GM21423 (cell line): Measurements from ENCODE around the gene ADIG.
"Not testable (repeated sequence)": the region's sequence is repeated elsewhere in the genome, so short reads cannot be mapped to it uniquely, and the experiment has no call there.

ENCODE experiments used
- ATAC-seq: cut with Tn5 transposase; IDR thresholded peaks from one replicate; pipeline ENCODE4 v1.9.1; 2021; ENCODE audit warnings: mild to moderate bottlenecking, moderate library complexity; ENCODE audit not compliant: unreplicated experiment

The ADIG gene

GRCh38 chr20:38569747-38570525, 11.1 kb upstream of the ADIG start:
- ATAC-seq = no peak

DNA sequence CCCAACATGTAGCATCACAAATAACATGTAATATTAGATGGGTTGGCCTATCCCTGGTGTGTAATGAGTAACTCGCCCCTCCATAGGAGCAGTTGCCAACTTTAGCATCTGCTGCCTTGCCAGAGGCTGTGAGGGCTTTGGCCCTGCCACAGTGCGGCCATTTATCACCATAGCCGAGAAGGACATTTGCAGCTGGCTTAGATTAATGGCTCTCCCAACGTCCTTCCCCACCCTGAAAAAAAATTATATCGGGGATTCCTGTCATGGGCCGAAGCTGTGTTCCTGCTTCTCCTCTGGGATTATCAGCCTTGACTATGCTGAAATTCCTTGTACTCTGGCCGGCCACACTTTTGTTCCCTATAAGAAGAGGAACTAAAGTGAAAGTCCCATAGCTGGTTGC, 7.6 kb upstream of the ADIG start:
- ATAC-seq = no peak

GRCh38 chr20:38579219-38579910, 1.6 kb upstream of the ADIG start:
- no peak for ATAC-seq

GRCh38 chr20:38579921-38580320, 1.1 kb upstream of the ADIG start:
- ATAC-seq = no peak

DNA sequence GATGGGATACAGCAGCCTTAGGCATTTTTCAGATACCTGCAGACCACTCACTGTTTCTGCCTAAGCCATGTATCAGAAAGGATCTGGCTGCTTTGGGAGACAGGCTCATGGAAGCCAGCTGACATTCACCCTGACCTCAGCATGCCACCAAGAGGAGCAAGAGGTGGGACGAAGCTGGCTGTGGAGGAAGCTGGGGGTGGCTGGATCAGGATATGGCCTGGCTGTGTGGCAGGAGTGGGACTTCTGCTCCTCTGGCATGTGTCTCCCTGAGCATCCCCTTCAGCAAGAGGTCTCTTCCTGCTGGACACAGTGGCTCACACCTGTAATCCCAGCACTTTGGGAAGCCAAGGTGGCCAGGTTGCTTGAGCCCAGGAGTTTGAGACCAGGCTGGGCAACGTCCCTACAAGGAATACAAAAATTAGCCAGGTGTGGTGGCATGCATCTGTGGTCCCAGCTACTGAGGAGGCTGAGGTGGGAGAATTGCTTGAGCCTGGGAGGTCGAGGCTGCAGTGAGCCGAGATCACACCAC, 897 bp downstream of the ADIG start:
- no peak for ATAC-seq

DNA sequence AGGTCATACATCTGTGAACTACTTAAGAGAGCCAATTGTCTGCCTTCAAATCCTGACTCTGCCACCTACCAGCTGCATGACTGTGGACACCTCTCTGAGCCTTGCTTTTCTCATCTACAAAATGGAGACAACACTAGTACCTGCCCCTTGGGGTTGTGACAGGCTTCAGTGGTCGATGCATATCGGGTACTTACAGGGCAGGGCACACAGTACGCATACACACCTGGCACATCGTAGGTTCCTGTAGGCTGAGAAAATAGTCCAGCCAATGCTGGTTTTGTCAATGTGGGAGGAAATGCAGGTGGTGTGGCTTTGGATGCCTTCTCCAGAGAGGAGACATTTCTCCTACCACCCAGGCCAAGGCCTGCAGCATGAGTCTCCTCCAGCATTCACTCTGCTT, 2.3 kb downstream of the ADIG start:
- no peak for ATAC-seq

- no peak for ATAC-seq
Measured at GRCh38 chr20:38584099-38584763, 3.2 kb downstream of the ADIG start.

- no peak for ATAC-seq
Measured at GRCh38 chr20:38585404-38586180, 4.6 kb downstream of the ADIG start.

DNA sequence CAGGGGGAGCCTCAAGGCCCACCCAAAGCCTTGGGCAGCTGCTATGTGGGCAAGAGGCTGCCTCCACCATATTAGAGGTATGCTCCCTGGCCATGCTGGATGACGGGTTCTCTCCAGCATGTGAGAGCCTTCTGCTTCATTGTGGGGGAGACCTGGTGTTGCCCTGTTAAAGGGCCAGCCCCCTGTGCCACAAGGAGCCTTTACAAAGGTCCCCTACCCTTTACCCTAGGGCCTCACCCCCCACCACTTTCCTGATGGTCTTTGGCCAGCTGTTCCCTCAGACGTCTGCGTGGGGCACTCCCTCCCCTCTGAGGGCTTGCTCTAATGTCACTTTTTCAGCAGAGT, 5.2 kb downstream of the ADIG start:
- ATAC-seq = no peak

GRCh38 chr20:38588303-38588702, 7.3 kb downstream of the ADIG start:
- no peak for ATAC-seq

GRCh38 chr20:38589351-38589750, 8.4 kb downstream of the ADIG start:
- ATAC-seq = no peak

GRCh38 chr20:38589967-38590675, 9.1 kb downstream of the ADIG start:
- no peak for ATAC-seq

GRCh38 chr20:38590676-38591473, 9.9 kb downstream of the ADIG start:
- ATAC-seq = no peak

DNA sequence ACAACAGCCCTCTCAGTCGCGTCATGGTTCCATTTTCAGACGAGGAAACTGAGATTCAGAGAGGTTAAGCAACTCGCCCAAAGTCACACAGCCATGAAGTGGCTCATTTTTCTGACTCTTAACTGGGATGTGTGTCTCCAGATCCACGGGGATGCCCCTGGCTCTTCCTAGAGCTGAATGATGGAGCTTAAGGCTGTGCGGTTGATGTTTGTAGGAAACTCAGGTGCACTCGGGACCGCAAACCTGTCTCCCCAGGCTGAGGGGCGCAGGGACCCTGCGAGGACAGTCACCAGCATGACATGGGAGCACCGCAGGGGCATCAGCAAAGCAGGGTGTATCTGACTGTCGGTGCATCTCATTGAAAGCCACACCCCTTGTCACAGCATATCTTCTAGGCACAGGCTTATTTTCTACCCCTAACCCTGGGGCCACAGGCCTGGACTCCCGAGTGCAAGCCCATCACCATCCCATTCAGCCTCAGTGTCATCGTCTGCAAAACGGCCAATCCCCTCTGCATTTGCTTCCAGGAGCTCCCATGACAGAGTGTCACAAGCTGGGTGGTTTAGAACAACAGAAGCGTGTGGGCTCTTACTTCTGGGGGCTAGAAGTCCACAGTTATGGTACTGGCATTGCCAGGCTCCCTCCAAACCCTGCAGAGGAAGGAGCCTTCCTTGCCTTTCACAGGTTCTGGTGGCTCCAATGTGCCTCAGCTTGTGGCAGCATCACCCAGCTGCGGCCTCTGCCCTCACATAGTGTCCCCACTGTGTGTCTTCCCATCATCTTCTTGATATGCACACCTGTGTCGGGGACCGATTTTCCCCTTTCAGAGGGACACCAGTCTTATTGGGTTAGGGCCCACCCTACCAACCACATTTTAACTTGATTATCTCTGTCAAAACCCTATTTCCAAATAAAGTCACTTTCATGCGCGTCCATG, 10.7 kb downstream of the ADIG start:
- ATAC-seq = no peak

DNA sequence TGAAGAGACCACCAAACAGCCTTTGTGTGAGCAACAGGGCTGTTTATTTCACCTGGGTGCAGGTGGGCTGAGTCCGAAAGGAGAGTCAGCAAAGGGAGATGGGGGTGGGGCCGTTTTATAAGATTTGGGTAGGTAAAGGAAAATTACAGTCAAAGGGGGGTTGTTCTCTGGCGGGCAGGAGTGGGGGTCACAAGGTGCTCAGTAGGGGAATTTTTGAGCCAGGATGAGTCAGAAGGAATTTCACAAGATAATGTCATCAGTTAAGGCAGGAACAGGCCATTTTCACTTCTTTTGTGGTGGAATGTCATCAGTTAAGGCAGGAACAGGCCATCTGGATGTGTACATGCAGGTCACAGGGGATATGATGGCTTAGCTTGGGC, 11.4 kb downstream of the ADIG start:
- ATAC-seq = not testable (repeated sequence)

- ATAC-seq = not testable (repeated sequence)
Measured at GRCh38 chr20:38594281-38594680, 13.3 kb downstream of the ADIG start.

DNA sequence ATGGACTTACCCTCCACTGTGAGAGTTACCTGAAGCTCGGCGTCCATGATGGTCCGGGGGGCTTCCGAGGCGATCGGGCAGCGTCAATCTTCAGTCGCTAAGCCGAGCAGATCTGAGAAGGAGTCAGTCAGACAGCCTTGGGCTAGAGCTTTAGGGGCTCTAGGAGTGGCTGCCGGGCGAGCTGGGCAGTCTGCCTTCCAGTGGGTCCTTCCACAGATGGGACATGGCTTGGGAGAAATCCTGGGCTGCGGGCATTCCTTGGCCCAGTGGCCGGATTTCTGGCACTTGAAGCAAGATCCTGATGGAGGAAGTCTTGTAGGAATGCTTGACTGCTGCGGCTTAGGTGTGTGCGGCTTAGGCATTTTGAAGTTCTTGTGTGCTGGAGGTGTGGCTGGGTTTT, 14.9 kb downstream of the ADIG start:
- ATAC-seq = not testable (repeated sequence)

DNA sequence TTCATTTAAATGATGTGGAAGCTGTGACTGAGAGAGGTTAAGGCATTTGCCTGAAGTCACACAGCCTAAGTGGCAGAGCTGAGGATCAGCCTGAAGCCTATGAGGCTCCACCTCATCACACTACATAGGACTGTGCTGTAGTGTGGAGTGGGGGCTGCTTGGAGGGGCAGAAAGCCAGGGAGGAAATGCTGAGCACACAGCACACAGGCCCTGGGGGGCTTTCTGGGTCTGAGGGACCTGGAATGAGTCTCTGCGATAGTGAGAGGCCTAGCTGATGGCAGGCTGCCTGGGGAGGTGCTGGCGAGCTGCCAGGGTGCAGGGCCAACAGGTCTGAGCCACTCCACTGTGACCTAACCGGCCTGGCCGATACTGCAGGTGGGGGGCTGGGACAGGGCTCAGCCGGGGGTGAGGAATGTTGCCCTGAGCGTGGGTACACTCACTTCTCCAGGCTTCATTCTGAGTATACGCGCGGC, 18.4 kb downstream of the ADIG start:
- ATAC-seq = no peak
